Measurements from ENCODE around the gene LCN6. TPM values are rescaled to one million over a fixed set of nuclear protein-coding genes. Genes with fewer than 3 reads are reported as not detected.
"Not testable (repeated sequence)": the region's sequence is repeated elsewhere in the genome, so short reads cannot be mapped to it uniquely, and the experiment has no call there.

LCN6 gene, protein sequence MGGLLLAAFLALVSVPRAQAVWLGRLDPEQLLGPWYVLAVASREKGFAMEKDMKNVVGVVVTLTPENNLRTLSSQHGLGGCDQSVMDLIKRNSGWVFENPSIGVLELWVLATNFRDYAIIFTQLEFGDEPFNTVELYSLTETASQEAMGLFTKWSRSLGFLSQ
- total RNA-seq (2012; rRNA removed): not detected in 2 replicates

DNA sequence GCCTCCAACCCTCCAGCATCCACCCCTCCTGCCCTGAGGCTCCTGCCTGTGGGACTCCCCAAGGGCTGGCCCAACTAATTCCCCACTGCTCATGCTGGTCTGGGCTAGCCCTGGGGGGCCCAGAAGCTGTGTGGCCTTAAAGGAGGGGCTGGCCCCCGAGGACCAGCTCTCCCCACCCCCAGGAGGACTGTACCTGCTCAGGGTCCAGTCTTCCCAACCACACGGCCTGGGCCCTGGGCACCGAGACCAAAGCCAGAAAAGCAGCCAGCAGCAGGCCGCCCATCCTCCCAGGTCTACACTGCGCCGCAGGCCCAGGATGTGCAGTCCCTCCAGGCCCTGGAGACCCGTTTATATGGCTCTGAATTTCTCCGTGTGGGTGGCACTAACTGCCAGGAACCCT, at the start of gene LCN6:
Gene LCN6, minus strand, starts transcription at position 325 of the 400 bp plus-strand sequence. Its CDS starts 42 bp downstream, at position 283.
- peaks cover 27% of the 10 kb centered on the region for H3K27me3 ChIP-seq (ENCODE audit: control insufficient read depth, insufficient read depth, low read length)
- H3K4me2 ChIP-seq (ENCODE audit: low read length): no peak within 1 kb of the TSS
- H3K4me1 ChIP-seq (ENCODE audit: control insufficient read depth, insufficient read depth, low read length): no peaks in the 10 kb centered on the region
- H3K4me3 ChIP-seq (ENCODE audit: low read length): no peak within 1 kb of the TSS
- H3K9ac ChIP-seq (ENCODE audit: low read depth, low read length): no peak within 1 kb of the TSS
- H3K36me3 ChIP-seq (ENCODE audit: insufficient read depth, low read length): no peaks in the 10 kb centered on the region
- H3K9me3 ChIP-seq (replicated peaks; ENCODE audit: low read length): no peaks in the 10 kb centered on the region

GRCh38 chr9:136796775-136797347, 48.5 kb upstream of the LCN6 start:
- H3K4me1 ChIP-seq (ENCODE audit: control insufficient read depth, insufficient read depth, low read length); H3K4me2 ChIP-seq (ENCODE audit: low read length); H3K4me3 ChIP-seq (ENCODE audit: low read length); H3K36me3 ChIP-seq (ENCODE audit: insufficient read depth, low read length); H3K9ac ChIP-seq (ENCODE audit: low read depth, low read length); H3K9me3 ChIP-seq (replicated peaks; ENCODE audit: low read length): not testable (repeated sequence)
- H3K27me3 ChIP-seq (ENCODE audit: control insufficient read depth, insufficient read depth, low read length): peaks cover 43% of the 10 kb centered on the region

DNA sequence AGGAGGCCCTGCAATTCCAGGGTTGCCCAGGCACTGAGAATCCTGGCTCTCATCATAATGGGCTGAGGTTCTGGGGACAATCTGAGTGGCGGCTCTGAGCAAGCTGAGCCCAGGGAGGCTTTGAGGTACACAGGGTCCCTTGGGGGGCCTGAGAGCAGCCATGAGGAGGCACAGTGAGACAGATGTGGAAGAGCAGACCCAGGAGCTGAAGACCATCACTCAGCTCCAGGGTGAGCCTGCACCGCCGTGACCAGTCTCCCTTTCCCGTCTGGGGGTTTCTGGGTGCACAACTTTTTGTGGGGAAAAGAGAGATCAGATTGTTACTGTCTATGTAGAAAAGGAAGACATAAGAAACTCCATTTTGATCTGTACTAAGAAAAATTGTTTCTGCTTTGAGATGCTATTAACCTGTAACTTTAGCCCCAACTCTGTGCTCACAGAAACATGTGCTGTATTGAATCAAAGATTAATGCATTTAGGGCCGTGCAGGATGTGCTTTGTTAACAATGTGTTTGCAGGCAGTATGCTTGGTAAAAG, 48.0 kb upstream of the LCN6 start, which contains the start of gene CCDC183:
Gene CCDC183, plus strand, starts transcription at position 101 of the 537 bp plus-strand sequence. Its CDS starts 60 bp downstream, at position 161.
- no peak within 1 kb of the TSS for H3K4me2 ChIP-seq (ENCODE audit: low read length)
- peaks cover 10% of the 10 kb centered on the region for H3K4me1 ChIP-seq (ENCODE audit: control insufficient read depth, insufficient read depth, low read length)
- no peaks in the 10 kb centered on the region for H3K9me3 ChIP-seq (replicated peaks; ENCODE audit: low read length)
- H3K4me3 ChIP-seq (ENCODE audit: low read length): no peak within 1 kb of the TSS
- H3K36me3 ChIP-seq (ENCODE audit: insufficient read depth, low read length): no peaks in the 10 kb centered on the region
- no peak within 1 kb of the TSS for H3K9ac ChIP-seq (ENCODE audit: low read depth, low read length)
- peaks cover 39% of the 10 kb centered on the region for H3K27me3 ChIP-seq (ENCODE audit: control insufficient read depth, insufficient read depth, low read length)

DNA sequence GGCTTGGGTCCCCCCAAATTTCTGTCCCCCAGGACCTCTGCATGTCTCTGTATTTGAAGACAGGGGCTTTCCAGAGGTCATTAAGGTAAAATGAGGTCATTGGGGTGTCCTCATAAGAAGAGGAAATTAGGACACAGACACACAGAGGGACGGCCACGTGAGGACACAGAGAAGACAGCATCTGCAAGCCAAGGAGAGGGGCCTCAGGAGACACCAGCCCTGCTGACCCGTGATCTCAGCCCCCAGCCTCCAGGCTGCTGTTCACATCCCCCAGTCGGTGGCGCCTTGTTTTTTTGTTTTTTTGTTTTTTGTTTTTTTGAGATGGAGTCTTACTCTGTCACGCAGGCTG, 46.6 kb upstream of the LCN6 start:
- Histone ChIP-seq H3K27me3 (ENCODE audit: control insufficient read depth, insufficient read depth, low read length) (peaks cover 28% of the 10 kb centered on the region), H3K4me1 (ENCODE audit: control insufficient read depth, insufficient read depth, low read length) (peaks cover 17% of the 10 kb centered on the region), H3K4me3 (ENCODE audit: low read length) (no peak overlapping the region), H3K9ac (ENCODE audit: low read depth, low read length) (no peak overlapping the region), H3K9me3 (replicated peaks; ENCODE audit: low read length) (no peaks in the 10 kb centered on the region), H3K36me3 (ENCODE audit: insufficient read depth, low read length) (no peaks in the 10 kb centered on the region), H3K4me2 (ENCODE audit: low read length) (no peak overlapping the region)

- Histone ChIP-seq H3K36me3 (ENCODE audit: insufficient read depth, low read length) (no peaks in the 10 kb centered on the region), H3K4me2 (ENCODE audit: low read length) (no peak overlapping the region), H3K27me3 (ENCODE audit: control insufficient read depth, insufficient read depth, low read length) (peaks cover 24% of the 10 kb centered on the region), H3K9ac (ENCODE audit: low read depth, low read length) (no peak overlapping the region), H3K9me3 (replicated peaks; ENCODE audit: low read length) (no peaks in the 10 kb centered on the region), H3K4me3 (ENCODE audit: low read length) (no peak overlapping the region), H3K4me1 (ENCODE audit: control insufficient read depth, insufficient read depth, low read length) (peaks cover 12% of the 10 kb centered on the region)
Observed at GRCh38 chr9:136794281-136794999, 46.1 kb upstream of the LCN6 start.

GRCh38 chr9:136793086-136793946, 45.0 kb upstream of the LCN6 start:
- H3K4me1 ChIP-seq (ENCODE audit: control insufficient read depth, insufficient read depth, low read length): peaks cover 12% of the 10 kb centered on the region
- no peak overlapping the region for H3K9ac ChIP-seq (ENCODE audit: low read depth, low read length)
- H3K9me3 ChIP-seq (replicated peaks; ENCODE audit: low read length): no peaks in the 10 kb centered on the region
- no peak overlapping the region for H3K4me3 ChIP-seq (ENCODE audit: low read length)
- H3K4me2 ChIP-seq (ENCODE audit: low read length): no peak overlapping the region
- H3K36me3 ChIP-seq (ENCODE audit: insufficient read depth, low read length): no peaks in the 10 kb centered on the region
- peaks cover 15% of the 10 kb centered on the region for H3K27me3 ChIP-seq (ENCODE audit: control insufficient read depth, insufficient read depth, low read length)

DNA sequence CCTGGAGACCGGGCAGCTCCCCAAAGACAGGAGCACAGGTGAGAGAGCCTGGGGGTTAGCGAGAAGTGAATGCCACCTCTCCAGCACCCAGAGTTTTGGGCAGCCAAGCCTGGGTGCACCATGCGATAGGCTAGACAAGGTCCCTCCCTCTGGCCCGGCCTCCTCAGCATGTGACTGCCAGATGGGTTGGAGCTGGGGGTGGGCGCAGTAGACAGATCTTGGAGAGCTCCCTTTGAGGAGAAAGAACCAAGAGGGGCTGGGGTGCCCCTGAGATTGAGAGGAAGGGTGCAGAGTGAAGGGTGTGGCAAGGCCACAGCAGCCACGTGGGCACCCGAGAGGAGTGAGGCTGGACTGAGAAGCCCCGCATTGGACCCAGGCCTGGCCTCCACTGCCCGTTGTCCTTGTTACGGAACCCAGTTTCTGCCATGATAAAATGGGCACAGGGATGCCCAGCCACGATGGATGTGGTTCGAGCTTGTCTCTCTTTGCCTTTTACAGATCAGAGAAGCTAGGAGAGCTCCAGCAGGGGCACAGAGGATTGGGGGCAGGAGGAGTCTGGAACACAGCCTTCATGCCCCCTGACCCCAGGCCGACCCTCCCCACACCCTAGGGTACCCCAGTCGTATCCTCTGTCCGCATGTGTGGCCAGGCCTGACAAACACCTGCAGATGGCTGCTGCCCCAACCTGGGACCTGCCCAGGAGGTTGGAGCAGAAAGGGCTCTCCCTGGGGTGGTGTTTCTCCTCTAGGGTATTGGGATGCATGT, 44.2 kb upstream of the LCN6 start:
- H3K27me3 ChIP-seq (ENCODE audit: control insufficient read depth, insufficient read depth, low read length): peaks cover 12% of the 10 kb centered on the region
- H3K9me3 ChIP-seq (replicated peaks; ENCODE audit: low read length): no peaks in the 10 kb centered on the region
- peaks cover 12% of the 10 kb centered on the region for H3K4me1 ChIP-seq (ENCODE audit: control insufficient read depth, insufficient read depth, low read length)
- peak overlapping the region; percentile 99 for H3K4me3 ChIP-seq (ENCODE audit: low read length)
- H3K9ac ChIP-seq (ENCODE audit: low read depth, low read length): peak overlapping the region; percentile 92
- peak overlapping the region; percentile 100 for H3K4me2 ChIP-seq (ENCODE audit: low read length)
- no peaks in the 10 kb centered on the region for H3K36me3 ChIP-seq (ENCODE audit: insufficient read depth, low read length)

- Histone ChIP-seq H3K9ac (ENCODE audit: low read depth, low read length) (peak overlapping the region; percentile 92), H3K27me3 (ENCODE audit: control insufficient read depth, insufficient read depth, low read length) (peaks cover 11% of the 10 kb centered on the region), H3K4me3 (ENCODE audit: low read length) (peak overlapping the region; percentile 99), H3K4me1 (ENCODE audit: control insufficient read depth, insufficient read depth, low read length) (peaks cover 12% of the 10 kb centered on the region), H3K36me3 (ENCODE audit: insufficient read depth, low read length) (no peaks in the 10 kb centered on the region), H3K4me2 (ENCODE audit: low read length) (peak overlapping the region; percentile 100), H3K9me3 (replicated peaks; ENCODE audit: low read length) (no peaks in the 10 kb centered on the region)
Observed at GRCh38 chr9:136791516-136792276, 43.4 kb upstream of the LCN6 start.

DNA sequence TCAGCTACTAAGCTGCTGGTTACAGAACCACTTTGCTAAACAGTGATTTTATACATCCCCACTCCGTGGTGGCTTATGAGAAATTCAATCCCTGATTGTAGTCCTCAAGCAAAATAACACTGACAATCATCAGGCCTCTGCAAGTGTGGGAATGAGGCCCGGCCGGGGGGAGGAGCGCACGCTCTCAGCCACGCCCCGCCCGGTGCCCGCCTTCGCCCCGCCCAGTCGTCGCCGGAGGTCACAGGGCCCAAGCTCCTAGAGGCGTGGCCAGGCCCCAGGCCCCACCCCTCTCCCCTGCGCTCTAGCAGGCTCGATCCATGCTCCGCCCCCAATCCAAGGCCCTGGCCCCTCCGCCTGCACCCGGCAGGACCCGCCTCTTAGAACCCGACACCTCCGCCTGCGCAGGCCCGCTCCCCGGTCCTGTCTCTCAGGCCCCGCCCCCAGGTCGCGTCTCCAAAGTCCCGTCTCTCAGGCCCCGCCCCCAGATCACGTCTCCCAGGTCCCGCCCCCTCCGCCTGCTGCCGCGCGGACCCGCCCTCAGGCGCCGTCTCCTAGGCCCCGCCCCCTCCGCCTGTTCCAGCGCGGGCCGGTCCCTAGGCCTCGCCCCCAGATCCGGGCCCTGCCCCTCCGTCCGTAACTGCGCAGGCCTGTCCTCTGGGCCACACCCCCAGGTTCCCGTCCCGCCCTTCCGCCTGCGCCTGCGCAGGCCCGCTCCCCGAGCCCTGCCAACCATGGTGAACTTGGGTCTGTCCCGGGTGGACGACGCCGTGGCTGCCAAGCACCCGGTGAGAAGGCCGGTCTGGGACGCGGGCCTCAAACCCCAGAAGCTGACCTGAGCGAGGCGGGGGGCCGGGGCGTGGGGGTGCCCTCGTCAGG, 42.6 kb upstream of the LCN6 start, which contains the start of gene TMEM141:
Gene TMEM141, plus strand, starts transcription at position 705 of the 876 bp plus-strand sequence. Its CDS starts 27 bp downstream, at position 732.
- H3K4me3 ChIP-seq (ENCODE audit: low read length): peak within 1 kb of the TSS; percentile 99
- peak within 1 kb of the TSS; percentile 100 for H3K4me2 ChIP-seq (ENCODE audit: low read length)
- H3K4me1 ChIP-seq (ENCODE audit: control insufficient read depth, insufficient read depth, low read length): peaks cover 12% of the 10 kb centered on the region
- H3K9me3 ChIP-seq (replicated peaks; ENCODE audit: low read length): no peaks in the 10 kb centered on the region
- H3K36me3 ChIP-seq (ENCODE audit: insufficient read depth, low read length): no peaks in the 10 kb centered on the region
- peak within 1 kb of the TSS; percentile 92 for H3K9ac ChIP-seq (ENCODE audit: low read depth, low read length)
- peaks cover 8% of the 10 kb centered on the region for H3K27me3 ChIP-seq (ENCODE audit: control insufficient read depth, insufficient read depth, low read length)
